Measurements from ENCODE around the gene AP4M1.

Gene AP4M1

DNA sequence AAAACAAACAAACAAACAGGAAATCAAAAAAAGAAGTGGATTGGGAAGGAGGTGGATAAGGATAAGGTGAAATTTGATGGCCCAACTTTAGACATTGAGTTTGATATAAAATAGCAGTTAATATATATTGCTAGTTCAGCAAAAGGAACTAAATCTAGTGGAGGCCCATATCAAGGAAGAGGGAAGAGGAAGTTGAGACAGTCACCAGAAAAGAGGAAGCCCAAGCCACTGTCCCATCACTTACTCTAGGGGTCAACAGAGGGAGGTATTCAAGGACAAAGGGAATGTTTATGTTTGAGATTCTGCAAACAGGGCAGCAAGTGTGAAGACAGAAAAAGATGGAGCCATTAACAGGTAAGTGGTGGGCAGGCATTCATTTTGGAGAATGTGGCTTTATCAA is 51.0 kb downstream of the AP4M1 start:
- TF ChIP-seq GATA3 (IDR thresholded peaks at IDR 0.05; ENCODE audit: low read depth, low read length) (no peak), GATA2 (IDR thresholded peaks at IDR 0.05; ENCODE audit: low read depth, low read length) (no peak)

DNA sequence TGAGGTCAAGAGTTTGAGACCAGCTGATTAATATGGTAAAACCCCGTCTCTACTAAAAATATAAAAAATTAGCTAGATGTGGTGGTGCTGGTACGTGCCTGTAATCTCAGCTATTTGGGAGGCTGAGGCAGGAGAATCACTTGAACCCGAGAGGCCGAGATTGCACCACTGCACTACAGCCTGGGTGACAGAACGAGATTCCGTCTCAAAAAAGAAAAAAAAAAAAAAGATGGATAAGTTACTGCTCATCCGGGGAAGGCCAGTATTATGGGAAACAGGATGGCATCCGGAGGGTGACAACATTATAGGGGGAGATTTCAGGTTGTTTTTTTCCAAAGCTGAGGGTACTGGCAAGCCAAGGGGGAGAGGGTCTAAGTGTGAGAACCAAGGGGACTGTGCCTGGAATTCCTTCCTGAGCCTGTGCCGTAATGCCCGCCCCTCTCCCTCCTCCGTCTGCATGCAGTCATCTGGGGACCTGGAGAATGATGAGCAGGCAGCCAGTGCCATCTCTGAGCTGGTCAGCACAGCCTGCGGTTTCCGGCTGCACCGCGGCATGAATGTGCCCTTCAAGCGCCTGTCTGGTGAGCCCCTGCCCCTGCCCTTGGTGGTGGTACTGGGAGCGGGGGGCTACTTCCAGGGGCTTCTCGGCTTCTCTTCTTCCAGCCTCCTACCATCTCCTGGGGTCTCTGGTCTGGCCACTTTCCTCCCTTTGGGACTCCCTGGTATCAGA is 51.7 kb downstream of the AP4M1 start:
- TF ChIP-seq GATA2 (IDR thresholded peaks at IDR 0.05; ENCODE audit: low read depth, low read length) (no peak), GATA3 (IDR thresholded peaks at IDR 0.05; ENCODE audit: low read depth, low read length) (no peak)

DNA sequence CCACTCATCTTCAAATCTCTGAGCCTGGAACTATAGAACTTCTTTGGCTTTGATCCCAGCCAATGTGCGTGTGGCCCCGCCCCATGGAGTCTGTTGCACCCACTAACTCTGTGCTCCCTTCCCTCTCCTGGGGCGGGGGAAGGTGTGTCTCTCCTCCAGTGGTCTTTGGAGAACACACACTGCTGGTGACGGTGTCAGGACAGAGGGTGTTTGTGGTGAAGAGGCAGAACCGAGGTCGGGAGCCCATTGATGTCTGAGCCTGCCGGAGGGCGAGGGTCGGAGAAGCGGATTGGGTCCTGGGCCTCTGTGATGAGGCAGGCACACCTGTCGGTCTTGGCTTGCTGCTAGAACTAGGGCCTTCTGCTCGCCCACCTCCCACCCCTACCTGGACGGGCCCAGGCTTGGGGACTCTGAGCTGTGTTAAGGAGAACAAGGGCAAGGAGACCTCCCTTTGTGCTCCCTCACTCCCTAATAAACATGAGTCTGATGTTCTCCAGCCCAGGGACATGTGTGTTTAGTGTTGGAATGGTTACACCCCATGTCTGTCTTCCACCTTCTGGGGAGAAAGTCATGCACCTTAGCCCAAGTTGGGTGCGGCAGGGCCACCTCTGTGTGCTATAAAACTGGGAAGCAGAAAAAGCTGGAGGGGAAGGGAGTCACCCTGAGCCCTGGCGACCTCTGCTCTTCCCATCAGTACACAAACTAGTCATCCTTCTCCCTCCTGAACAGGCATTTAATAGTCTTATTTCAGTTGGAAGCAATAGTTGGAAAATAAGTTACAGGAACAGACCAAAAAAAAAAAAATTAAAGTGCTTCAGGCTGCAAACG is 52.5 kb downstream of the AP4M1 start:
- TF ChIP-seq GATA2 (IDR thresholded peaks at IDR 0.05; ENCODE audit: low read depth, low read length), result no peak
- TF ChIP-seq GATA3 (IDR thresholded peaks at IDR 0.05; ENCODE audit: low read depth, low read length), result no peak

DNA sequence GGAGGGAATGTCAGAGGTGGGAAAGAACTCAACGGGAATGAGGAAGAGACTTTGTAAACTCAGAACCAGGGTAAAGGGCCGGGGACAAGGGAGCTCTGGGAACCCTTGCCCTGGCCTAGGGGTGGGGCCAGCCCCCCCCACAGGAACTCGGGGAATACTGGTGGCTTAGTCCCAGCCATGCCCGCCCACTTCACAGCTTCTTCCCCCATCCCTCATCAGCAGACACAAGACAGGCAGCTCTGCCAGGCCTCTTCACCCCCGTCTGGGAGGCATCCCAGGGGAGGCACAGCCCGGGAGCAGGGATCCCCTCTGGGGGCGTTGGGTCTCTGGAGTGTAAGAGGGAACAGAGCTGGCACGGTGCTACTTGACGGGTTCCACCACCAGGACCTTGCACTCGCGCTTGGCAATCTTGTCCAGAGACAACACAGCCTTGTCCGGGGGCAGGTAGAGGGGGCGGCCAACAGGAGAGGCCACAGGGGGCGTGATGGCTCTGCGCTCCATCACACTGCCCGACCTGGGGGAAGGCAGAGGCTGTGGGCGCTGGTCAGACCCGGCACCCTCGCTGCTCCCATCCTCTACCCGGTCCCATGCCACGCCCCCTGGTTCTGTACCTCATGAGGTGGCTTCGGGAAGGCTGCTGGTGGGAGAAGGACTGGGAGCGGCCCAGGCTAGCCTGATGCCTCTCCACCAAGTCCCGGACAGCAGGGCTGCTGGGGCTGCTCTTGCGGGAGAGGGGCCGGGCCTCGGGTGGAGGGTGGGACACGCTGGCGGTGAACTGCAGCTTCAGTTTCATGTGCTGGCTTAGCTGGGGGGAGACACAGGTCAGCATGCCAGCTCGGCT is 53.4 kb downstream of the AP4M1 start:
- TF ChIP-seq GATA2 (IDR thresholded peaks at IDR 0.05; ENCODE audit: low read depth, low read length) (no peak), GATA3 (IDR thresholded peaks at IDR 0.05; ENCODE audit: low read depth, low read length) (no peak)

DNA sequence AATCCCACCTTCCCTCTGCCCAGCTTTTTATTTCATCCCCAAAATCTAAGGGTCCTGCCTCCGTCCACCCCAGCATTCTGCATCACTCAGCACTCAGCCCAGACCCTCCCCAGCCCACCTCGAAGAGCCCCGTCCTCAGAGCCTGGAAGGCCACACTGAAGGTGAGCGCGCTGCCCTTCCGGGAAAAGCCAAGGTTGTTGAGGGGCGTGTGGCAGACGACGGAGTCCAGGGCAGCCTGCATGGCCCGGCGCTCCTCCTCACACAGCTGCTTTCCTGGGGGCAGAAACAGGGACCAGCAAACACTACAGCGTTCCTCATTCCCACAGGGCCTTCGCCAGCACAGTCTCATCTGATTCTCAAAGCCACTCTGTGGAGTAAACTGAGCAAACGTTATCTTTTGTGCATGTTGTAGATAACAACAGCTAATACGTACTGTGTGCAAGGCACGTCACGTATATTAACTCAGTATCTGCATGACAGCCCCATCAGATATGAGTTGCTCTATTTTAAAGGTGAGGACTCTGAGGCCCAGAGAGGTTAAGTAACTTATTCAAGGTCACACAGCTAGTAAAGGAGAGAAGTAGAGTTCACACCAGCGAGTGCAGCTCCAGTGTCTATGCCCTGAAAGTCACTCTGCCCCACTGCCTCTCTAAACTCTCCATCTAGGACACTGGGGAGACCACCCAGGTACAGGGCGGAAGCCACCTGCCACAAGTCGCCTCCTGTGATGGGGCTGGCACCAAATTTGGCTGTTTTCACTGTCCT is 54.3 kb downstream of the AP4M1 start:
- TF ChIP-seq GATA2 (IDR thresholded peaks at IDR 0.05; ENCODE audit: low read depth, low read length), result no peak
- no peak for TF ChIP-seq GATA3 (IDR thresholded peaks at IDR 0.05; ENCODE audit: low read depth, low read length)

DNA sequence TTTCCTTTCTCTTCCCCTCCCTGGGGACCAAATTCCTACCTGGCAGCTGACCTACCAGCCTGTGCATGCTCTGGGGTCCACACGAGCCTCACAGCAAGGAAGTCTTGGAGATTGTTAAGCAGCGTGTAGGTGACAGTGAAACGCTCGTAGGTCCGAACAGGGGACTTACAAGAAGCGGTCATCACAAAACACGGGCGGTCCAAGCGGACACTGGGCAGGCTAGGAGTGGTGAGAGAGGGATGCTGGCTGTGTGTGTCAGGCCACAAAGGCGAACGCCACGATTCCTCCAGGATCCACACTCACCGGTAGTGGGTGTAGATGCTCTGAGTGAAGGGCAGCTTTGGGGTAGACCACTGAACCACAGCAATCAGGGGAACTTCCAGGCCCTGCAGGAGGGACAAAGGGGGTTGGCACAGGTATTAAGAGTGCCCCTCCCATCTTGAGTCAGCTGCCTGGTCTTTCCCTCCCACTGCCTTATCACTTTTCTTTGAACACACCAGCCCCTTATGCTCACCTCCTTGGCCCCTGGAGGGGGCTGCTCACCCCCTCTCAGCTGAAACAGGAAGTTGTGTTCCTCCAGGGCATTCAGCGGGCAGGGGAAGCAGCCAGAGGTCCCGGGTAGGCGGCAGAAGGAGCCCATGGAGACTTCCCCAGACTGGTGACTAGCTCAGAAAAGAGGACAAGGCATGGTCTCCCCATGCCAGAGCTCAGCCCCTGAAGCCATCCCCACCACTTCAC is 55.1 kb downstream of the AP4M1 start:
- TF ChIP-seq GATA2 (IDR thresholded peaks at IDR 0.05; ENCODE audit: low read depth, low read length) (no peak), GATA3 (IDR thresholded peaks at IDR 0.05; ENCODE audit: low read depth, low read length) (no peak)

DNA sequence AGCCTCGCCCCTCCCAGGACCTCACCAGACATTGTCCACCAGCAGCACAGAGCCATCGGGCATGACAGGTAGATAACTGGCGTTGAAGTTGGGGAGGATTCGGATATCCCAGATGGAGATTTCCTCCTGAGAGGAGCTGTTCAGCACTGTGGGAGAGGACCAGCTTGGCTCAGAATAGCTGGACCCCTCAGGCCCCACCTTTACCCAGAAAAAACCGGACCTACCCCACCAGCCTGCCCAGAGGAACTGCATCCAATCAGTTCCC is 55.6 kb downstream of the AP4M1 start:
- TF ChIP-seq GATA2 (IDR thresholded peaks at IDR 0.05; ENCODE audit: low read depth, low read length) (no peak), GATA3 (IDR thresholded peaks at IDR 0.05; ENCODE audit: low read depth, low read length) (no peak)

DNA sequence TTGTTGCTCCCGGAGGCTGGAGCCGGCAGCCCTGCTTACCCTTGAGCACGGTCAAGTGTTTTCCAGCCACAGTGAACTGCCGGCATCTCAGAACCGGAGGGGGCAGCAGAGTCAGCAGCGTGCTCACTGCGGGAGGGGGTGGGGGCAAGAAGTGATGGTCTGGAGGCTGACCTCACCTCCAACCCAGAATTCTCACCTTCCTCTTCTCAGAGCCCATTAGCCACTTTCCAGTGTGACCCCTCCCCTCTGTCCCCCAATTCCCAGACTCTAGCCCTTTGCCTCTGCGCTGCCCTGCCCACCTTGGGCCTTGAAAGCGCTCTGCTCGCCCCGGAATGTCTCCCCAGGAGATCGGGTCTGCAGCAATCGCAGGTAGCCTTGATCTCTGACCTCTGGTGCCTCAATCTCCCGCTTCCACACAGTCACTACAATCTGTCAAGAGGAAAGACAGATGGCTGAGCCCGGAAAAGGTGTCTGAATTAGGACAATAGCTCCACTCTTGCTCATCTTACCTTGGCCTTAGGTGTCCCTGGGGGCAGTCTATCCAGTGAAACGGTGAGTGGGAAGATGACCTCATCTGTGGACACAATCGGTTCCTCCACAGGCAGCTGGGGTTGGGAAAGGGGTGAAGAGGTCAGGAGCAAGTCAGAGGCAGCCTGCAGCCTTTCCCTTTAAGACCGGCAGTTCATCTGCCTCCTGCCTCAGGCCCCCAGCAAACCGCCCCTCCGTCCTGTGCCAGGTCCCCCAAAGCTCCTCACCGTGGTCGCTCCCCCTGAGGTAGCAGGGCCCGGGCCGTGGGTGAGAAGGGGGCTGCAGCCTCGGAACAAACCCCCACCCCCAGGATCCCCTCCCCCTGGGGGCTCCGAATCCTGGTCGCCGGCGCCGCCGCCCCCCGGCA is 56.1 kb downstream of the AP4M1 start:
- TF ChIP-seq GATA3 (IDR thresholded peaks at IDR 0.05; ENCODE audit: low read depth, low read length), result no peak
- no peak for TF ChIP-seq GATA2 (IDR thresholded peaks at IDR 0.05; ENCODE audit: low read depth, low read length)
